Muscle of leg (tissue), 11 donors: ENCODE measurements around the gene MS4A18. TPM values are rescaled to one million over a fixed set of nuclear protein-coding genes. Genes with fewer than 3 reads are reported as not detected.
A peak's percentile ranks its signal among the peaks of the same experiment; 100 is the strongest.

Experiments
- DNase-seq: peaks from one replicate; pipeline ENCODE4 v3.0.0; 2013
- H3K27ac ChIP-seq: one replicate; pipeline ENCODE4 v1.5.1; 2013; ENCODE audit warnings: mild to moderate bottlenecking, low read length, control low read depth
- H3K27me3 ChIP-seq: one replicate; pipeline ENCODE4 v1.6.1; 2013; ENCODE audit warnings: low read length; ENCODE audit not compliant: control insufficient read depth, insufficient read depth
- H3K36me3 ChIP-seq: one replicate; pipeline ENCODE4 v1.6.1; 2013; ENCODE audit warnings: low read length; ENCODE audit not compliant: control insufficient read depth, insufficient read depth
- H3K4me1 ChIP-seq: one replicate; pipeline ENCODE4 v1.6.1; 2013; ENCODE audit warnings: low read length; ENCODE audit not compliant: control insufficient read depth, insufficient read depth
- H3K4me3 ChIP-seq: one replicate; pipeline ENCODE4 v1.5.1; 2013; ENCODE audit warnings: low read length, control low read depth
- H3K9me3 ChIP-seq: replicated peaks from 2 replicates; pipeline ENCODE4 v1.6.1; 2013; ENCODE audit warnings: low read depth, low read length; ENCODE audit not compliant: control insufficient read depth
- WGBS: methylation state at CpG from one replicate; pipeline ENCODE4 v1.1.5; 2013; ENCODE audit warnings: missing lambda C conversion rate; ENCODE audit not compliant: insufficient coverage; 5-methylcytosine and 5-hydroxymethylcytosine counted together
- polyA plus RNA-seq, 8 donors: library from polyadenylated mRNA; unstranded; fragments of 120-200 nt; gene quantifications; one replicate each; pipeline versions ENCODE4 v1.2.1 to v1.2.3, GENCODE V29; 2013; ENCODE audit warnings: inconsistent platforms in 1 of 8, low replicate concordance in 1 of 8; ENCODE audit not compliant: insufficient read length in 8 of 8, insufficient read depth in 1 of 8
- total RNA-seq: library from RNA; stranded (reverse); fragments of 120-200 nt; gene quantifications from one replicate; pipeline ENCODE4 v1.2.4, GENCODE V29; 2013

MS4A18 gene
- total and polyA plus RNA-seq, 9 donors: not detected

GRCh38 chr11:60783911-60784310 is 59.4 kb downstream of the MS4A18 start:
- Histone ChIP-seq H3K36me3 (no peaks in the 10 kb centered on the region), H3K27me3 (peaks cover 3% of the 10 kb centered on the region), H3K9me3 (no peaks in the 10 kb centered on the region), H3K27ac (no peak overlapping the region), H3K4me3 (no peak overlapping the region), H3K4me1 (peaks cover 28% of the 10 kb centered on the region)
- DNase-seq: no peak
- 97% methylated on average over 4 of the region's 7 CpGs for WGBS

GRCh38 chr11:60785136-60785535 is 60.6 kb downstream of the MS4A18 start, which contains the start of gene MS4A10:
Gene MS4A10, plus strand, starts transcription at chr11:60785333. Its CDS starts 5,003 bp downstream, at chr11:60790336.
- H3K27ac ChIP-seq: no peak within 1 kb of the TSS
- no peak within 1 kb of the TSS for H3K4me3 ChIP-seq
- H3K9me3 ChIP-seq: no peaks in the 10 kb centered on the region
- H3K4me1 ChIP-seq: peaks cover 28% of the 10 kb centered on the region
- DNase-seq: no peak
- 40% methylated on average over 7 of the region's 9 CpGs for WGBS
- H3K27me3 ChIP-seq: peaks cover 3% of the 10 kb centered on the region
- H3K36me3 ChIP-seq: no peaks in the 10 kb centered on the region

GRCh38 chr11:60785806-60786361 is 61.4 kb downstream of the MS4A18 start:
- no peaks in the 10 kb centered on the region for H3K36me3 ChIP-seq
- no peak overlapping the region for H3K27ac ChIP-seq
- WGBS: 26% methylated on average over 5 of the region's 8 CpGs
- no peaks in the 10 kb centered on the region for H3K9me3 ChIP-seq
- peaks cover 3% of the 10 kb centered on the region for H3K27me3 ChIP-seq
- peaks cover 28% of the 10 kb centered on the region for H3K4me1 ChIP-seq
- no peak for DNase-seq
- H3K4me3 ChIP-seq: no peak overlapping the region

GRCh38 chr11:60786811-60787567 is 62.5 kb downstream of the MS4A18 start:
- DNase-seq: peak; percentile 95
- WGBS: 40% methylated on average over 1 of the region's 15 CpGs
- H3K27ac ChIP-seq: peak overlapping the region; percentile 66
- H3K27me3 ChIP-seq: peaks cover 2% of the 10 kb centered on the region
- peaks cover 28% of the 10 kb centered on the region for H3K4me1 ChIP-seq
- no peaks in the 10 kb centered on the region for H3K36me3 ChIP-seq
- H3K9me3 ChIP-seq: peaks cover 7% of the 10 kb centered on the region
- H3K4me3 ChIP-seq: no peak overlapping the region

DNA sequence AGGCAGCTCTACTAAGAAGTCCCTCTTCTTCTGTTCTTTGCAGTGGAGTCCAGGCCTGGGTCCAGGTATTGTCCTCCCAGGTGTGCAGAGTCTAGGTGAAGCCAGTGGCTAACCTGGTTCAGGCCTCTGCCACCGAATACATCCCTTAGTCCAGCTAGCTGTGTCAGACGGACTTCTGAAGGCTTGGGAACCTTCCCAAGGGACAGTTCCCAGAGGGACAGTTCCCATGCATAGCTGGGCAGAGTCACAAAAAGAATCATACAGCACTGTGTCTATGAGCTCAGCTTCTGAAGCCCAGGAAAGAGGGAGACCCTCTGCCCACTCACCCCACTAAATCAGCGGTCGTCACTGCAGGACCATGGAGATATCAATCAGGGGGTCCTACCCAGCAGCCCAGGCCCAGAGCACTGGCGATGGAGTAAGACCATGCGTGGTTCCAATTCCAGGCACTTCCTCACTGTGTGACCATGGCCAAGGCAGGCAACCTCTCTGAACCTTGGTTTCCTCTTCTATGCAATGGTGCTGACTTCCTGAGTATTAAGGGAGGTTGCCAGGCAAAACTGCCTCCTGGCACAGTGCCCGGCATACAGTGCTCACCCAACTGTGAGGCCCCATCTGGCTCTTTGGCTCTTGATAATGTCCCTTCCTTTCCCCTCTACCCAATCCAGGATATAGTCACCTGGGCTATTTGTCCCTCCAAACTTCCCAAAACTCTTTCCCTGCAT is 64.0 kb downstream of the MS4A18 start:
- Histone ChIP-seq H3K36me3 (no peaks in the 10 kb centered on the region), H3K9me3 (peaks cover 9% of the 10 kb centered on the region), H3K4me1 (peaks cover 28% of the 10 kb centered on the region), H3K27ac (no peak overlapping the region), H3K4me3 (no peak overlapping the region), H3K27me3 (no peaks in the 10 kb centered on the region)
- no peak for DNase-seq
- WGBS: 85% methylated on average over 4 of the region's 7 CpGs

DNA sequence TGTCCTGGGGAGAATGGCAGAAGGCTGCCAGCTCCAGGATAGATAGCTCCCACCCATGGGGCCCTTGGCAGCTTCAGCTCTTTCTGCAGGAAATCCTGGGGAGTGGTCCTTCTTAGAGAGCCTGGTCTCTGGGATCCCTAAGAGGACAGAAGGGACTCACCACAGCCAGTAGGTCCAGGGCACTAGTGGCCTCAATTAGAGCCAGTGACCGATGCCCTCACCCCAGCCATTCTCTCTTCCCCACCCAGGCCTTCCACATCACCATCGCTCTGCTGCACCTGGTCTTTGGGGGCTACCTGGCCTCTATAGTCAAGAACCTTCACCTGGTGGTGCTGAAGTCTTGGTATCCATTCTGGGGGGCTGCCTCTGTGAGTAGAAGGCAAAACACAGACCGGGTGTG is 66.2 kb downstream of the MS4A18 start:
- no peak overlapping the region for H3K27ac ChIP-seq
- no peaks in the 10 kb centered on the region for H3K27me3 ChIP-seq
- 100% methylated on average over 2 of the region's 3 CpGs for WGBS
- H3K4me1 ChIP-seq: peaks cover 21% of the 10 kb centered on the region
- H3K4me3 ChIP-seq: no peak overlapping the region
- peaks cover 9% of the 10 kb centered on the region for H3K9me3 ChIP-seq
- DNase-seq: no peak
- H3K36me3 ChIP-seq: no peaks in the 10 kb centered on the region

DNA sequence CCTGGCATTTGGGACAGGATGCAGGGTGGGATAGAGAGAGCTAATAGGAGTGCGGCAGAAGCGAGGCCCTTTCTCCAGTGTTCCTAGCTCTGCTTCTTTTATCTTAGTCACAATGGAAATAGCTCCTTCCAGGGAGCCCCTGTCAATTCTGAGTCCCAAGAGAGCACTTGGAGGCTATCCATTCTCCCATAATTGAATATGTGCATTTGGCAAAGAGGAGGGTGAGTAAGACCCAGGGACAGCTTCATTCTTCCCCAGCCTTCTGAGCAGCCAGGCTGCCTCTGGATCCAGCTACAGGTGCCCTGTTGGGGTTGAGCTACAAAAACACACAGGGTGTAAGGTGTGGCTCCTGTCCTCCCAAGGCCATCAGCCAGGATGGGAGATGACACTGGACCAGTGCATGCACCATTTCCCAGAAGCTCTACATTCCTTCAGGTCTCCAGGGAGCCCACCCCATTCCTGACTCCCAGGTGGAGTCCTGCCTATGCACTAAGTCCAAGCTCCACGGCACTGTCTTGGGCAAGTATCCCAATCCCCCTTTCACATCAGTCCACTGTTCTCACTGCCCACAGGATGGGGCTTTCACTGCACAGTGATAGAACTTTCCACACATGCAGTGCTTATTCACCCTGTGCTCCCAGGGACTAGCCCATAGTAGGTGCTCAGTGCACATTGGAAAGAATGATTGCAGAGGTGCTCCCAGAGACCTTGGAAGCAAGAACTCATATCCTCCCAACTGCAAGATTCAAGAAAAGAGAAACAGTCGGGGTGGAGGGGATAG is 66.8 kb downstream of the MS4A18 start:
- no peak for DNase-seq
- H3K27ac ChIP-seq: no peak overlapping the region
- no peaks in the 10 kb centered on the region for H3K36me3 ChIP-seq
- H3K27me3 ChIP-seq: no peaks in the 10 kb centered on the region
- WGBS: 100% methylated on average over 2 of the region's 4 CpGs
- no peak overlapping the region for H3K4me3 ChIP-seq
- peaks cover 9% of the 10 kb centered on the region for H3K9me3 ChIP-seq
- peaks cover 15% of the 10 kb centered on the region for H3K4me1 ChIP-seq

DNA sequence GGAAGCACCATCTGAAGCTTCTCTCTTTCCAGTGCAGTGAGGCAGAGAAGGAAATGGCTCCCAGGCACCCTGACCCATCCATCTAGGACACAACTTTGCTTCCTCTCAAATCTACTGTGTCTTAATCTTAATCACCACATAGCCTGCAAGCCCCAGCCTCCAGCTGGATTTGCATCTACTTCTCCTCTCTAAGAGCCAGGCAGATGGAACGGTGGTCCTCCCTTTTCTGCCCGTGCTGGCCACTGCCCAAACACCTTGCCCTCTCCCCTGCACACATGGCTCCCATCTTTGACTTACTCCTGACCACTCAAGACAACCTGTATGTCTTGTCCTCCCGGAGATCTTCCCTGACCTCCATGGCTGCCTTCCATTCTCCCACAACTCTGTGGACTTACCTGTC is 68.0 kb downstream of the MS4A18 start:
- Histone ChIP-seq H3K4me3 (no peak overlapping the region), H3K27me3 (no peaks in the 10 kb centered on the region), H3K36me3 (no peaks in the 10 kb centered on the region), H3K4me1 (peaks cover 4% of the 10 kb centered on the region), H3K27ac (no peak overlapping the region), H3K9me3 (peaks cover 9% of the 10 kb centered on the region)
- WGBS: 84% methylated on average over 3 of the region's 3 CpGs
- no peak for DNase-seq
